IPS DF 4.7 (cell line): ENCODE results near the gene FANCE.

Experiments
- DNase-seq: peaks from one replicate; pipeline ENCODE4 v3.0.0-alpha.2; 2013; ENCODE audit warnings: low spot score; ENCODE audit errors: extremely low read depth

The FANCE gene

GRCh38 chr6:35483893-35484645 is 31.9 kb downstream of the FANCE start:
- DNase-seq: no peak

- no peak for DNase-seq
These were observed 32.8 kb downstream of the FANCE start for GRCh38 chr6:35484921-35485392.

DNA sequence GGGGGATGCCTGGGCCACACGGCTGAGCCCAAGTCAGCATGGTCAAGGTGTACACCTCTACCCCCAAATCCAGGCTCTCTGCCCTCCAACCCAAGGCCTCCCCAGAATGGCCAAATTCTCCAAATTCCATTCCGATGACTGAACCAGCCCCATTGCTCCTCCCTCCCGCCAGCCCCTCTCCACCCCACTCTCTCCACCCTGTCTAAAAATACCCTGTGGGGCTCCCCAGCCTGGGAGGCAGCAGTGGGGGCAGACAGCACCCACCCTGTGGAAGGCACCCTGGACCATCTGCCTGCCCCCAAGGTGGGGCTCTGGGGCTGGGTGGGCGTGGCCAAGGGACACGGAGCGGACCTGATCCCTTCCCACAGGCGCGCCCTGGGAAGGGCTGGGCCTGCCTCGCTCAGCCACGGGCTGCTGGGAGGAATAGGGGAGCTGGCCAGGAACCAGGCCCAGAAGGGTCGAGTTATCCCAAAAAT is 33.3 kb downstream of the FANCE start:
- no peak for DNase-seq

GRCh38 chr6:35486005-35486925 is 34.1 kb downstream of the FANCE start:
- DNase-seq: no peak

GRCh38 chr6:35487658-35488516 is 35.7 kb downstream of the FANCE start:
- no peak for DNase-seq

- no peak for DNase-seq
These were observed 36.4 kb downstream of the FANCE start for GRCh38 chr6:35488517-35488862.

DNA sequence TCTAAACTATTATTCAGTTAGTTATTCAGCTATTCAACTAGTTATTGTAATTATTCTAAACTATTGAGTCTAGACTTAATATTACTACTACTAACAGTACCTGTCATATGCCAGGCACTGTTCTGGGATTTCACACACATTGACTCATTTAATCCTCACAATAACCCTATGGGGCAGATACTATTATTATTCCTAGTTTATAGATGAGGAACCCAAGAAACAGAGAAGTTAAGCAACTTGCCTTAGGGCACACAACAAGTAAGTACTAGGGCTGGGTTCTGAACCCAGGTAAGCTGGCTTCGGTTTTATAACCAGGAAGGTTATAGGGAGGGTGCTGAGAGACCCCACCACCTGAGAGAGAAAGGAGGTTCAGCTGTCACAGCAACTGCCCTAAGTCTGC is 36.9 kb downstream of the FANCE start:
- DNase-seq: no peak

GRCh38 chr6:35489995-35490791 is 38.1 kb downstream of the FANCE start:
- DNase-seq: no peak

DNA sequence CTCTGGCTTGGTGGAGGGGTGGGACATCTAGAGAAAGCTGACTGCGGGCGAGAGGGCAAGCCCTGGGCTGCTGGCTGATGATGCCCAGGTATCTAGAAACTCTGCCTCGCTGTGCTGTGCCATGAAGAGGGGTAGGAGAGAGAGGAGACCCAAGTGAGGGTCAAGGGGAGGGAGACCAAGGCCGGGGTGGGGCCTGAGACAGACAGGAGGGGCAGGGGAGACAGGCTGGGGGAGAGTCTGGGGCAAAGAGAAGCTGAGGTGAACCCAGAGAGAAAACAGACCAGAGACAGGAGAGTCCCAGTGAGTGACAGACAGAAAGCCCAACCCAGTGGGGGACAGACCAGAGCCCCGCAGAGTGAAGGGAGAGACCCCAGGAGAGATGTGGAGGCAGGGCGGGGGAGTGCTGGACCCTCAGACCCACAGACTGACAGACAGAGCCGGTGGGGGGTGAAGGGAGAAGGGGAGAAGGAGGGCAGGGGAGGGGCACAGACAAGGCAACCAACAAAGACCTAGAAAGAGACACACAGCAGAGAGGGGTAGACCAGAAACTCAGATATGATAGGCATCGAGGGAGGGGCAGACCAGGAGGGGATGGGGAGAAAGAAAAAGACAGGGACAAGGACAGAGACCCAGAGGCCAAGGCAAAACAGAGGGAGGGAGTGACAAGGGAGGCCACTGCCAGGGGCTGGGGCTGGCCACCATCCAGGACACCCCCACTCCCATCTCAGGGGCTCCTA is 38.9 kb downstream of the FANCE start:
- DNase-seq: no peak

GRCh38 chr6:35491558-35492257 is 39.6 kb downstream of the FANCE start:
- DNase-seq: no peak

- no peak for DNase-seq
These were observed 40.3 kb downstream of the FANCE start for GRCh38 chr6:35492258-35492973.

GRCh38 chr6:35492974-35493284 is 40.8 kb downstream of the FANCE start:
- DNase-seq: no peak

DNA sequence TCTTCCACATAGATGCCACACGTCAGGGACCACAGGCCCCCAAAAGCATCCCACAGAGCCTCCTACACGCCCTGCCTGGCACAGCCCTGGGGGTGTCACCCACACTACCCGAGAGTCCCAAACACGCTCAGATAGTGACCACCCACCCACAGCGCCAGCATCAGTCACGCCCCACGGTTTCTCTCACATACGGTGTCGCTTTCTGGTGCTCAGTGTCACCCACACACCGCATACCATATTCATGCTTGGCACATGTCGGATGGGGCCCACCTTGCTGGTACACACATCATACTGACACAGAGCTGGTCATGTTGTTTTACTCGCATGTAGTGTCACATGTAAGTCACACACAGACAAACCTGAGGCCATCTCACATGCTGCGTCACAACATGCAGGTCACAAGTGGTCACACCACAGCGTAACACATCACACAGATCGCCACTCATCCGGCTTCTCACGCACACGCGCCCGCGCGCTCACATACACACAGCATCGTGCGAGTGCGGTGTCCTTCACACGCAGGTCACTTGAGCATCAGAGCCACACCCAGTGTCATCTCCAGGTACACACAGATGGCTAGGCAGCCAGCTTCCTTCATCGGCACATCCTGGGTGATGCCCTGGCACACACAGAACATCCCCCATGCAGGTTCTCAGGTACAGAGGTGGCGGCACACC is 41.3 kb downstream of the FANCE start:
- no peak for DNase-seq

DNA sequence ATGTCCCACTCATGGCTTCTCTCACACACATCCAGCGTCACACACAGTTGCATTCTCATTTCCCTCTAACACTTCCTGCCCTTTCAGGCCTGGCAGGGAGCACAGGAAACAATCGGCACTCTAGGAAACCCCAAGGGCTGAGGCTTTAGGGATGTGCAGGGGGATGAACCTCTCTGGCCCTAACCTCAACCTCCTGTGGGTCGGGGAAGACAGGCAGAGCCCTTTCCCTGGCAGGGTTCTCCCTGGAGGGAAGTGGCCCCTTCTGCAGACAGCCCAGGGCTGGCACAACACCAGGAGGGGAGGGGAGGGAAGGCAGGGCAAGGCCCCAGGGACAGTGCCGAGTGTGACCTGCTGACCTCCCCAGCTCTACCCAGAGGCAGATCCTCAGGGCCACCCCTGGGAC is 42.0 kb downstream of the FANCE start:
- no peak for DNase-seq

- DNase-seq: no peak
These were observed 43.3 kb downstream of the FANCE start for GRCh38 chr6:35495258-35496035.

- DNase-seq: no peak
These were observed 44.1 kb downstream of the FANCE start for GRCh38 chr6:35496036-35496840.
